Measurements from ENCODE around the gene TMEM258. TPM values are rescaled to one million over a fixed set of nuclear protein-coding genes. Genes with fewer than 3 reads are reported as not detected.

TMEM258 gene
- total and polyA plus RNA-seq, 9 of the 15 experiments (the other 6 are each of a cell fraction or from before 2014, with no cell fraction given): 97.2 to 856 (median 231) TPM

GRCh38 chr11:61815790-61816735, 23.7 kb upstream of the TMEM258 start (continued):
- TF ChIP-seq PBX2 (CRISPR knock-in tag; IDR thresholded peaks at IDR 0.05; ENCODE audit: low read depth) (no peak), PBX2 (tag; conservative IDR thresholded peaks at IDR 0.05; ENCODE audit: low read depth) (no peak), SREBF1 (IDR thresholded peaks at IDR 0.05; ENCODE audit: borderline replicate concordance, low read depth, low read length) (no peak), CHD7 (IDR thresholded peaks at IDR 0.05; ENCODE audit: low read depth, low read length) (peak; percentile 30), KLF13 (tag; IDR thresholded peaks at IDR 0.05; ENCODE audit: borderline replicate concordance, low read depth) (no peak), ZNF224 (CRISPR knock-in tag; IDR thresholded peaks at IDR 0.05) (no peak), BRD9 (IDR thresholded peaks at IDR 0.05; ENCODE audit: low read depth, partially characterized antibody) (peak; percentile 60), PKNOX1 (IDR thresholded peaks at IDR 0.05) (no peak), ZNF239 (CRISPR knock-in tag; IDR thresholded peaks at IDR 0.05) (no peak), TAF1 (IDR thresholded peaks at IDR 0.05; ENCODE audit: control insufficient read depth, extremely low read depth, insufficient read depth, low read length, severe bottlenecking) (peak; percentile 51)

Measured in K562 (cell line).